K562 (cell line): ENCODE measurements around the gene KLRK1. TPM values are rescaled to one million over a fixed set of nuclear protein-coding genes. Genes with fewer than 3 reads are reported as not detected.

ENCODE experiments used
- ATAC-seq: fragments of 200-7000 bp; cut with Tn5 transposase; 3 replicates; pipeline ENCODE4 v1.9.1; 2020; ENCODE audit warnings: moderate library complexity
- BruUV-seq: library from RNA; stranded (reverse); fragments of 400-500 nt; replicated peaks from 2 replicates; lab custom pipeline; 2021; lab: Mats Ljungman, UMichigan
- CTCF ChIA-PET: fragments of 300-600 bp; formaldehyde crosslinking; extraction: SDS; loops from one replicate; lab custom pipeline; 2021; ENCODE audit warnings: low intra/inter-chr PET ratio; lab: Yijun Ruan, JAX
- POLR2A ChIA-PET: fragments of 300-600, 350-650 bp; sonication (Branson Sonifier 250); formaldehyde crosslinking; extraction: SDS; loops from one replicate; lab custom pipeline; 2021; ENCODE audit warnings: antibody characterized with exemption, inconsistent platforms; lab: Yijun Ruan, JAX
- DNase-seq, 4 experiments: peaks; one replicate each; pipeline versions ENCODE4 v3.0.0 to v3.0.0-alpha.2; 2011 to 2018; ENCODE audit warnings: low spot score in 3 of 4, mixed read lengths in 3 of 4; ENCODE audit errors: extremely low read depth in 1 of 4
- FAIRE-seq: peaks from 2 replicates; lab custom pipeline; 2011; peaks lifted over from hg19 to GRCh38; lab: Jason Lieb, UNC
- H2AFZ ChIP-seq: 2 replicates; pipeline ENCODE4 v1.6.0; 2011; ENCODE audit warnings: low read depth, low read length, control low read depth, inconsistent platforms
- H3K27ac ChIP-seq: fragments of 200-600 bp; 3 replicates; pipeline ENCODE4 v1.8.0; 2011; ENCODE audit warnings: low read depth, mild to moderate bottlenecking, control low read depth, inconsistent platforms, low read length, moderate library complexity, mixed read lengths; ENCODE audit errors: extremely low read depth
- H3K27me3 ChIP-seq, 2 experiments: fragments of 300-600 bp in 1 of 2; 2 replicates in 1 of 2; 3 replicates in 1 of 2; pipeline versions ENCODE4 v1.6.0 to v1.8.0; 2011; ENCODE audit warnings: inconsistent platforms in 2 of 2, low read length in 2 of 2, mild to moderate bottlenecking in 1 of 2, mixed read lengths in 1 of 2, moderate library complexity in 1 of 2; ENCODE audit not compliant: control insufficient read depth in 2 of 2, insufficient read depth in 2 of 2
- H3K36me3 ChIP-seq: fragments of 300-600 bp; 3 replicates; pipeline ENCODE4 v1.8.0; 2011; ENCODE audit warnings: mild to moderate bottlenecking, low read length, inconsistent platforms; ENCODE audit not compliant: control insufficient read depth, insufficient read depth
- H3K4me1 ChIP-seq, 2 experiments: fragments of 200-600 bp in 1 of 2; replicated peaks in 1 of 2; 2 replicates in 1 of 2; 3 replicates in 1 of 2; pipeline versions ENCODE4 v1.5.1 to v1.8.0; 2011; ENCODE audit warnings: inconsistent platforms in 2 of 2, low read length in 2 of 2, mild to moderate bottlenecking in 1 of 2, mixed read lengths in 1 of 2, moderate library complexity in 1 of 2; ENCODE audit not compliant: control insufficient read depth in 2 of 2, insufficient read depth in 2 of 2
- H3K4me2 ChIP-seq: 2 replicates; pipeline ENCODE4 v1.6.1; 2011; ENCODE audit warnings: low read length, control low read depth, inconsistent platforms, mixed read lengths; ENCODE audit not compliant: insufficient read depth
- H3K4me3 ChIP-seq: fragments of 200-600 bp; sonication (generic), shearing (Covaris generic); 2 replicates; pipeline ENCODE4 v1.5.1; 2016; ENCODE audit warnings: control low read depth, inconsistent platforms
- H3K79me2 ChIP-seq: fragments of 200-600 bp; 3 replicates; pipeline ENCODE4 v1.8.0; 2011; ENCODE audit warnings: low read length, inconsistent platforms; ENCODE audit not compliant: control insufficient read depth, insufficient read depth
- H3K9ac ChIP-seq, 2 experiments: 2 replicates each; pipeline versions ENCODE4 v1.6.0 to v1.6.1; 2011; ENCODE audit warnings: low read depth in 2 of 2, low read length in 2 of 2, control low read depth in 1 of 2, inconsistent platforms in 1 of 2, mild to moderate bottlenecking in 1 of 2, mixed read lengths in 1 of 2; ENCODE audit not compliant: insufficient read depth in 1 of 2
- H3K9me1 ChIP-seq: one replicate; pipeline ENCODE4 v1.6.0; 2011; ENCODE audit warnings: inconsistent platforms, mild to moderate bottlenecking, low read length, moderate library complexity; ENCODE audit not compliant: control insufficient read depth, insufficient read depth
- H3K9me3 ChIP-seq: replicated peaks from 2 replicates; pipeline ENCODE4 v1.5.1; 2011; ENCODE audit warnings: low read depth, low read length, inconsistent platforms; ENCODE audit not compliant: control insufficient read depth, insufficient read depth
- H4K20me1 ChIP-seq: replicated peaks from 2 replicates; pipeline ENCODE4 v1.6.1; 2011; ENCODE audit warnings: low read length, inconsistent platforms, mixed read lengths; ENCODE audit not compliant: control insufficient read depth, insufficient read depth
- ELF1 ChIP-seq: fragments of 200-800 bp; sonication (Bioruptor generic); IDR thresholded peaks from 2 replicates; pipeline ENCODE4 v1.6.1; 2016; ENCODE audit warnings: missing genetic modification characterization, missing compliant biosample characterization
- KLF16 ChIP-seq: IDR thresholded peaks from 2 replicates; pipeline ENCODE4 v1.6.1; 2016; ENCODE audit warnings: antibody characterized with exemption
- PURB ChIP-seq: sonication (generic); formaldehyde crosslinking; IDR thresholded peaks from 2 replicates; pipeline ENCODE4 v1.9.0; 2021; ENCODE audit warnings: low read depth, mild to moderate bottlenecking, missing genetic modification reagents
- U2AF1 ChIP-seq: fragments of 200-400 bp; formaldehyde crosslinking; optimal IDR thresholded peaks from 2 replicates; pipeline ENCODE3; 2017; ENCODE audit warnings: mild to moderate bottlenecking, low read depth, low read length, moderate library complexity
- ZNF232 ChIP-seq: sonication (generic); formaldehyde crosslinking; IDR thresholded peaks from 2 replicates; pipeline ENCODE4 v1.8.0; 2022; ENCODE audit warnings: mild to moderate bottlenecking, missing genetic modification reagents
- WGBS: fragments of 100-300 bp; shearing (Covaris generic); methylation state at CpG from one replicate; pipeline ENCODE4 v1.1.6; 2016; ENCODE audit warnings: low coverage, mixed read lengths; ENCODE audit not compliant: insufficient coverage; ENCODE audit errors: missing lambda C conversion rate; 5-methylcytosine and 5-hydroxymethylcytosine counted together
- in situ Hi-C: fragments of 300-500 bp; cut with MboI; formaldehyde crosslinking; loops from 4 replicates; pipeline ENCODE4 v1.15.0; 2018; ENCODE audit warnings: inconsistent platforms, mixed read lengths
- intact Hi-C: fragments of 100-400 bp; cut with micrococcal nuclease; formaldehyde crosslinking; loops from 2 replicates; pipeline ENCODE4 v1.14.2; 2022
- polyA plus RNA-seq, 8 experiments: library from polyadenylated mRNA; depleted of rRNA in 4 of 8; stranded (reverse) in 5 of 8; unstranded in 3 of 8; fragments of >200 nt; fragmentation: Nextera tagmentation in 2 of 8; fragmentation: Illumina TruSeq in 1 of 8; extraction: Ambion mirVana in 2 of 8; extraction: Trizol in 1 of 8; gene quantifications; 2 replicates each; pipeline versions ENCODE4 v1.2.1 to v1.2.3, GENCODE V29; 2011 to 2014; ENCODE audit warnings: inconsistent platforms in 1 of 8, missing spikeins in 1 of 8
- total RNA-seq, 7 experiments: library from RNA; depleted of rRNA in 6 of 7; stranded (reverse); fragments of >200 nt in 6 of 7; fragmentation: Illumina TruSeq in 2 of 7; extraction: Trizol in 2 of 7; gene quantifications; 2 replicates each; pipeline versions ENCODE4 v1.2.1 to v1.2.3, GENCODE V29; 2011 to 2021; ENCODE audit warnings: low replicate concordance in 1 of 7
- TF ChIP-seq, protein P1 (sequence below), 2 experiments: fragments of 450-650 bp in 1 of 2; sonication (generic) in 1 of 2; formaldehyde crosslinking in 1 of 2; IDR thresholded peaks in 1 of 2; conservative IDR thresholded peaks in 1 of 2; 2 replicates each; pipeline versions ENCODE4 v1.6.1 to v1.8.1; 2016 to 2023; ENCODE audit warnings: mild to moderate bottlenecking in 2 of 2, moderate library complexity in 2 of 2, inconsistent platforms in 1 of 2, missing genetic modification reagents in 1 of 2

The KLRK1 gene
- total and polyA plus RNA-seq, 9 of the 15 experiments (the other 6 are each of a cell fraction or from before 2014, with no cell fraction given), result 0.03 to 0.09 (median 0.06) TPM; not detected in 3

DNA sequence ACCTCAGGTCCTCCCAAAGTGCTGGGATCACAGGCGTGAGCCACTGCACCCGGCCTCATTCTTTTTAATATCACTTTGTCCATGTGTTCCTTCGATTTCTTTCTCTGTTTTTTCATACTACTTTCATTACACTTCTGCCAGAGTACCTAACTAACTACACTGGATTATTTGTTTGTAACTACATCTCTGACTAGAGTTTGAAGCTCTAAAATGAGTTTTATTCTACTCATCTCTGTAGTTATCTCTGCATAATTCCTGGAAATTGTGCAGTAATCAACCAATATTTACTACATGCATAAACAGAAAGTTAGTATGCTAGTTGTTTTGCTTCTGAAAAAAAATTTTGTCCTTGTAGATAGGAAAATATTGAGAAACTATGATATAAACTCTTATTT, 15.2 kb downstream of the KLRK1 start:
- FAIRE-seq (no peak), ATAC-seq (no peak), DNase-seq (no peak)
- Histone ChIP-seq H3K4me3 (no peak overlapping the region), H4K20me1 (no peaks in the 10 kb centered on the region), H3K36me3 (no peaks in the 10 kb centered on the region; the same call in 2 of the 3 replicates), H2AFZ (no peak overlapping the region), H3K4me2 (no peak overlapping the region), H3K79me2 (no peaks in the 10 kb centered on the region), H3K4me1 (peaks cover 4 to 7% of the 10 kb centered on the region in 2 experiments; a peak in 3 of 5 replicates), H3K9me3 (no peaks in the 10 kb centered on the region), H3K27me3 (no peaks in the 10 kb centered on the region), H3K27ac (no peak overlapping the region), H3K9ac (no peak overlapping the region), H3K9me1 (no peaks in the 10 kb centered on the region)
- intact Hi-C loops (no loop called here), in situ Hi-C loops (no loop called here)
- ChIA-PET CTCF (interaction anchor here (0.6 kb wide), 1 partner anchor 32 kb away, joined by 4 read pairs; no protein-coding TSS in a partner anchor), POLR2A (no interaction called here)
- WGBS, result 72% methylated on average over 3 of the region's 3 CpGs
- BruUV-seq, result no TSS peak
- TF ChIP-seq U2AF1, result no peak
- TF ChIP-seq PURB (CRISPR knock-in tag), result no peak
- no peak for TF ChIP-seq ELF1 (tag)
- TF ChIP-seq, protein P1, sequence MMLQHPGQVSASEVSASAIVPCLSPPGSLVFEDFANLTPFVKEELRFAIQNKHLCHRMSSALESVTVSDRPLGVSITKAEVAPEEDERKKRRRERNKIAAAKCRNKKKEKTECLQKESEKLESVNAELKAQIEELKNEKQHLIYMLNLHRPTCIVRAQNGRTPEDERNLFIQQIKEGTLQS (IDR thresholded peaks at IDR 0.05), result no peak
- TF ChIP-seq, protein P1 (CRISPR knock-in tag; conservative IDR thresholded peaks at IDR 0.05), result no peak
- TF ChIP-seq ZNF232 (CRISPR knock-in tag), result no peak
- no peak for TF ChIP-seq KLF16
